Adrenal gland (tissue), 5 donors: ENCODE results near the gene RBM11.

Source experiments
- POLR2A ChIP-seq, 2 donors: fragments of 450-650 bp; IDR thresholded peaks; one replicate each; pipeline ENCODE4 v1.6.1; 2017; ENCODE audit warnings: antibody characterized with exemption in 2 of 2, mild to moderate bottlenecking in 2 of 2, moderate library complexity in 1 of 2
- TF ChIP-seq, protein P1 (sequence below), 6 experiments: fragments of 450-650 bp in 4 of 6; fragments of 200-600 bp in 2 of 6; sonication (generic) in 1 of 6; IDR thresholded peaks; 1 replicate in 5 of 6; 2 replicates in 1 of 6; pipeline versions ENCODE4 v1.5.1 to v1.8.0; 2016 to 2021; ENCODE audit warnings: antibody characterized with exemption in 6 of 6, mild to moderate bottlenecking in 2 of 6, moderate library complexity in 1 of 6
- donor health status: DM: no; HTN: no; CAD: no.

- TF ChIP-seq, protein P1, sequence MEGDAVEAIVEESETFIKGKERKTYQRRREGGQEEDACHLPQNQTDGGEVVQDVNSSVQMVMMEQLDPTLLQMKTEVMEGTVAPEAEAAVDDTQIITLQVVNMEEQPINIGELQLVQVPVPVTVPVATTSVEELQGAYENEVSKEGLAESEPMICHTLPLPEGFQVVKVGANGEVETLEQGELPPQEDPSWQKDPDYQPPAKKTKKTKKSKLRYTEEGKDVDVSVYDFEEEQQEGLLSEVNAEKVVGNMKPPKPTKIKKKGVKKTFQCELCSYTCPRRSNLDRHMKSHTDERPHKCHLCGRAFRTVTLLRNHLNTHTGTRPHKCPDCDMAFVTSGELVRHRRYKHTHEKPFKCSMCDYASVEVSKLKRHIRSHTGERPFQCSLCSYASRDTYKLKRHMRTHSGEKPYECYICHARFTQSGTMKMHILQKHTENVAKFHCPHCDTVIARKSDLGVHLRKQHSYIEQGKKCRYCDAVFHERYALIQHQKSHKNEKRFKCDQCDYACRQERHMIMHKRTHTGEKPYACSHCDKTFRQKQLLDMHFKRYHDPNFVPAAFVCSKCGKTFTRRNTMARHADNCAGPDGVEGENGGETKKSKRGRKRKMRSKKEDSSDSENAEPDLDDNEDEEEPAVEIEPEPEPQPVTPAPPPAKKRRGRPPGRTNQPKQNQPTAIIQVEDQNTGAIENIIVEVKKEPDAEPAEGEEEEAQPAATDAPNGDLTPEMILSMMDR (IDR thresholded peaks at IDR 0.05): no peak
- TF ChIP-seq POLR2A (IDR thresholded peaks at IDR 0.05): no peak
Observed at GRCh38 chr21:14241297-14241696, 25.3 kb downstream of the RBM11 start.
